ENCODE results near the gene CBX4. TPM values are rescaled to one million over a fixed set of nuclear protein-coding genes. Genes with fewer than 3 reads are reported as not detected.
A peak's percentile ranks its signal among the peaks of the same experiment; 100 is the strongest.

CBX4 gene
- total RNA-seq, 1 donor from 2014 or later = 56.3 TPM

GRCh38 chr17:79802736-79803420, 36.4 kb downstream of the CBX4 start:
- ATAC-seq (ENCODE audit: low read depth) (no peak), DNase-seq (no peak)
- ChIA-PET POLR2A (interaction anchor here (0.5 to 18.2 kb wide), 9 partner anchors 8 to 1699 kb away, joined by 3 to 212 read pairs (median 10); partner anchors contain the start of gene CBX4), CTCF (no interaction called here)
- Mint-ChIP-seq H3K4me3 (no peak overlapping the region), H3K4me1 (peaks cover 43% of the 10 kb centered on the region), H3K27me3 (peaks cover 52% of the 10 kb centered on the region), H3K9me3 (no peaks in the 10 kb centered on the region), H3K36me3 (ENCODE audit: low read depth) (peaks cover 5% of the 10 kb centered on the region), H3K27ac (peak overlapping the region; percentile 30)
- intact Hi-C loops (cut with micrococcal nuclease) = loop anchor here (5.0 to 10.0 kb wide), 2 partner anchors 129 to 1712 kb away; partner anchors contain the start of gene ACTG1
- no peak for TF ChIP-seq CTCF (IDR thresholded peaks at IDR 0.05)

- ChIA-PET CTCF (no interaction called here), POLR2A (interaction anchor here (0.5 to 1.5 kb wide), 4 partner anchors 9 to 1700 kb away, joined by 3 to 14 read pairs (median 3); partner anchors contain the start of gene CBX4)
- no peaks in the 10 kb centered on the region for H3K9me3 Mint-ChIP-seq
- peaks cover 43% of the 10 kb centered on the region for H3K4me1 Mint-ChIP-seq
- H3K27me3 Mint-ChIP-seq = peaks cover 46% of the 10 kb centered on the region
- H3K27ac Mint-ChIP-seq = peak overlapping the region; percentile 30
- no peak overlapping the region for H3K4me3 Mint-ChIP-seq
- no peak for TF ChIP-seq CTCF (IDR thresholded peaks at IDR 0.05)
- peaks cover 5% of the 10 kb centered on the region for H3K36me3 Mint-ChIP-seq (ENCODE audit: low read depth)
- DNase-seq (no peak), ATAC-seq (ENCODE audit: low read depth) (no peak)
- intact Hi-C loops (cut with micrococcal nuclease) = loop anchor here (5.0 to 10.0 kb wide), 2 partner anchors 130 to 1713 kb away; partner anchors contain the start of gene ACTG1
These were observed 37.1 kb downstream of the CBX4 start for GRCh38 chr17:79802039-79802735.

GRCh38 chr17:79801156-79802038, 37.8 kb downstream of the CBX4 start:
- intact Hi-C loops (cut with micrococcal nuclease) = loop anchor here (5.0 to 10.0 kb wide), 2 partner anchors 131 to 1713 kb away; partner anchors contain the start of gene ACTG1
- Mint-ChIP-seq H3K36me3 (ENCODE audit: low read depth) (peaks cover 5% of the 10 kb centered on the region), H3K4me3 (no peak overlapping the region), H3K9me3 (no peaks in the 10 kb centered on the region), H3K4me1 (peaks cover 42% of the 10 kb centered on the region), H3K27ac (no peak overlapping the region), H3K27me3 (peaks cover 38% of the 10 kb centered on the region)
- DNase-seq (no peak), ATAC-seq (ENCODE audit: low read depth) (no peak)
- POLR2A ChIA-PET = interaction anchor here (1.2 to 1.6 kb wide), 3 partner anchors 35 to 42 kb away, joined by 3 to 14 read pairs (median 4); partner anchors contain the start of gene CBX4
- CTCF ChIA-PET = interaction anchor here (1.1 kb wide), 1 partner anchor 36 kb away, joined by 3 read pairs; no protein-coding TSS in a partner anchor
- no peak for TF ChIP-seq CTCF (IDR thresholded peaks at IDR 0.05)

- DNase-seq (no peak), ATAC-seq (ENCODE audit: low read depth) (no peak)
- Mint-ChIP-seq H3K9me3 (no peaks in the 10 kb centered on the region), H3K27me3 (peaks cover 35% of the 10 kb centered on the region), H3K4me3 (peak overlapping the region; percentile 71), H3K27ac (peak overlapping the region; percentile 79), H3K36me3 (ENCODE audit: low read depth) (peaks cover 5% of the 10 kb centered on the region), H3K4me1 (peaks cover 46% of the 10 kb centered on the region)
- ChIA-PET CTCF (interaction anchor here (1.1 kb wide), 1 partner anchor 36 kb away, joined by 3 read pairs; no protein-coding TSS in a partner anchor), POLR2A (interaction anchor here (1.6 kb wide), 1 partner anchor 42 kb away, joined by 4 read pairs; no protein-coding TSS in a partner anchor)
- TF ChIP-seq CTCF (IDR thresholded peaks at IDR 0.05) = no peak
- intact Hi-C loops (cut with micrococcal nuclease) = loop anchor here (1.0 to 10.0 kb wide), 3 partner anchors 11 to 1714 kb away; partner anchors contain the start of gene ACTG1
These were observed 38.7 kb downstream of the CBX4 start for GRCh38 chr17:79800325-79801155.
